Left lung (tissue), 8 donors: ENCODE results near the gene CFAP43. TPM values are rescaled to one million over a fixed set of nuclear protein-coding genes. Genes with fewer than 3 reads are reported as not detected.

Experiments used
- microRNA-seq, 2 donors: library from miRNA; unstranded; fragments of <30 nt; microRNA quantifications; one replicate each; pipeline ENCODE4, GENCODE V29; 2019
- polyA plus RNA-seq, 6 donors: library from polyadenylated mRNA; unstranded; fragments of 120-200 nt; gene quantifications; one replicate each; pipeline ENCODE4 v1.2.1, GENCODE V29; 2013; ENCODE audit not compliant: insufficient read length in 6 of 6
- total RNA-seq, 2 donors: library from RNA; stranded (reverse); fragmentation: NEBNext Ultra II Directional; extraction: Animal tissue kit (Norgen Biotek cat#: 25700); gene quantifications; one replicate each; pipeline ENCODE4 v1.2.1, GENCODE V29; 2021
- donor health status: DM: no; HTN: yes; CAD: no.
- donor health status: DM: no; HTN: no; CAD: no.

The CFAP43 gene
- total and polyA plus RNA-seq, 8 donors, result 0.70 to 24.5 (median 11.9) TPM

Small RNAs within 50 kb of the gene (microRNA-seq; reads per million reads assigned to microRNA genes)
- 0 reads per million in 2 donors for gene MIR4482
- gene MIR609, result 0 reads per million in 2 donors

Other genes with a start within 250 kb of the CFAP43 start
- 10 to 100 TPM in 1 of 2 donors, 1 to 10 TPM in 1; 2.1 to 43.4 TPM for gene COL17A1, start 146.5 kb downstream of the CFAP43 start, total RNA-seq
- under 1 TPM; 0.32 to 0.94 (median 0.62) TPM for gene COL17A1, start 146.5 kb downstream of the CFAP43 start, polyA plus RNA-seq
- 1 to 10 TPM; 9.2 to 9.3 TPM for gene SFR1, start 110.2 kb downstream of the CFAP43 start, total RNA-seq
- gene SFR1, start 110.2 kb downstream of the CFAP43 start, polyA plus RNA-seq, result 10 to 100 TPM in 4 of 6 donors, 1 to 10 TPM in 2; 9.2 to 11.3 (median 10.7) TPM
- gene GSTO1, start 22.5 kb upstream of the CFAP43 start, total RNA-seq, result 100 to 1,000 TPM; 106 to 157 TPM
- 10 to 100 TPM; 83.1 to 95.8 (median 86.0) TPM for gene GSTO1, start 22.5 kb upstream of the CFAP43 start, polyA plus RNA-seq
- gene GSTO2, start 36.8 kb upstream of the CFAP43 start, total RNA-seq, result 10 to 100 TPM in 1 of 2 donors, 1 to 10 TPM in 1; 9.5 to 13.4 TPM
- gene GSTO2, start 36.8 kb upstream of the CFAP43 start, polyA plus RNA-seq, result 10 to 100 TPM; 27.5 to 33.6 (median 31.4) TPM
- gene ITPRIP, start 106.1 kb upstream of the CFAP43 start, total RNA-seq, result 10 to 100 TPM; 27.7 to 29.2 TPM
- gene ITPRIP, start 106.1 kb upstream of the CFAP43 start, polyA plus RNA-seq, result 10 to 100 TPM; 16.6 to 19.7 (median 17.8) TPM
- under 1 TPM; 0.29 to 0.79 TPM for gene CFAP58, start 121.5 kb upstream of the CFAP43 start, total RNA-seq
- gene CFAP58, start 121.5 kb upstream of the CFAP43 start, polyA plus RNA-seq, result 1 to 10 TPM; 1.2 to 2.2 (median 1.8) TPM